ENCODE data around the gene SV2C. TPM values are rescaled to one million over a fixed set of nuclear protein-coding genes. Genes with fewer than 3 reads are reported as not detected.

Gene SV2C
- total RNA-seq, 1 experiment from 2014 or later: not detected

- ChIA-PET RAD21 (ENCODE audit: low non-redundant PET in 1 of 2, low total read pairs in 2 of 2, uncharacterized antibody in 2 of 2, unreplicated experiment in 2 of 2) (no interaction called here), CTCF (no interaction called here), POLR2A (interaction anchor here (0.8 kb wide), 1 partner anchor 14 kb away, joined by 3 read pairs; no protein-coding TSS in a partner anchor)
- peaks cover 7 to 27% of the 10 kb centered on the region in 2 experiments for H3K4me1 ChIP-seq (ENCODE audit: control insufficient read depth in 1 of 2, insufficient read depth in 2 of 2, low read length in 2 of 2)
- no peak overlapping the region for H3K9ac ChIP-seq (ENCODE audit: low read length)
- H3K4me3 ChIP-seq (replicated peaks in 1 of 2; ENCODE audit: low read depth in 1 of 2, low read length in 2 of 2): no peak overlapping the region
- TF ChIP-seq, protein P1, sequence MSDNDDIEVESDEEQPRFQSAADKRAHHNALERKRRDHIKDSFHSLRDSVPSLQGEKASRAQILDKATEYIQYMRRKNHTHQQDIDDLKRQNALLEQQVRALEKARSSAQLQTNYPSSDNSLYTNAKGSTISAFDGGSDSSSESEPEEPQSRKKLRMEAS (IDR thresholded peaks at IDR 0.05): no peak
- TF ChIP-seq SRF (IDR thresholded peaks at IDR 0.05; ENCODE audit: low read depth) (no peak), SIN3A (IDR thresholded peaks at IDR 0.05; ENCODE audit: low read depth) (no peak), CBX3 (IDR thresholded peaks at IDR 0.05; ENCODE audit: low read depth) (no peak), YY1 (IDR thresholded peaks at IDR 0.05; ENCODE audit: extremely low read depth, insufficient replicate concordance, low read depth, low read length) (no peak), FOSL1 (IDR thresholded peaks at IDR 0.05; ENCODE audit: low read depth) (no peak), EZH2phosphoT487 (IDR thresholded peaks at IDR 0.05; ENCODE audit: borderline replicate concordance) (no peak), ZBTB33 (IDR thresholded peaks at IDR 0.05; ENCODE audit: extremely low read depth, insufficient replicate concordance, low read length) (no peak), EGR1 (IDR thresholded peaks at IDR 0.05; ENCODE audit: low read depth) (no peak), POLR2AphosphoS5 (IDR thresholded peaks at IDR 0.05; ENCODE audit: low read depth, low read length) (no peak), RAD21 (IDR thresholded peaks at IDR 0.05; ENCODE audit: low read depth) (no peak), ZFX (IDR thresholded peaks at IDR 0.05) (no peak), TCF7L2 (IDR thresholded peaks at IDR 0.05; ENCODE audit: borderline replicate concordance, extremely low read depth, insufficient read depth, insufficient read length) (no peak), ELF1 (IDR thresholded peaks at IDR 0.05; ENCODE audit: borderline replicate concordance, low read depth) (no peak), SP1 (IDR thresholded peaks at IDR 0.05; ENCODE audit: low read depth) (no peak), POLR2A (IDR thresholded peaks at IDR 0.05; ENCODE audit: borderline replicate concordance, extremely low read depth, insufficient read depth, insufficient read length) (no peak), EZH2 (IDR thresholded peaks at IDR 0.05) (no peak)
- TF ChIP-seq, protein P2, sequence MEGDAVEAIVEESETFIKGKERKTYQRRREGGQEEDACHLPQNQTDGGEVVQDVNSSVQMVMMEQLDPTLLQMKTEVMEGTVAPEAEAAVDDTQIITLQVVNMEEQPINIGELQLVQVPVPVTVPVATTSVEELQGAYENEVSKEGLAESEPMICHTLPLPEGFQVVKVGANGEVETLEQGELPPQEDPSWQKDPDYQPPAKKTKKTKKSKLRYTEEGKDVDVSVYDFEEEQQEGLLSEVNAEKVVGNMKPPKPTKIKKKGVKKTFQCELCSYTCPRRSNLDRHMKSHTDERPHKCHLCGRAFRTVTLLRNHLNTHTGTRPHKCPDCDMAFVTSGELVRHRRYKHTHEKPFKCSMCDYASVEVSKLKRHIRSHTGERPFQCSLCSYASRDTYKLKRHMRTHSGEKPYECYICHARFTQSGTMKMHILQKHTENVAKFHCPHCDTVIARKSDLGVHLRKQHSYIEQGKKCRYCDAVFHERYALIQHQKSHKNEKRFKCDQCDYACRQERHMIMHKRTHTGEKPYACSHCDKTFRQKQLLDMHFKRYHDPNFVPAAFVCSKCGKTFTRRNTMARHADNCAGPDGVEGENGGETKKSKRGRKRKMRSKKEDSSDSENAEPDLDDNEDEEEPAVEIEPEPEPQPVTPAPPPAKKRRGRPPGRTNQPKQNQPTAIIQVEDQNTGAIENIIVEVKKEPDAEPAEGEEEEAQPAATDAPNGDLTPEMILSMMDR (IDR thresholded peaks at IDR 0.05 in 2 of 3, conservative IDR thresholded peaks at IDR 0.05 in 1 of 3; ENCODE audit: borderline replicate concordance in 1 of 3, insufficient read depth in 1 of 3, low read depth in 2 of 3, low read length in 2 of 3): no peak
- TF ChIP-seq, protein P3, sequence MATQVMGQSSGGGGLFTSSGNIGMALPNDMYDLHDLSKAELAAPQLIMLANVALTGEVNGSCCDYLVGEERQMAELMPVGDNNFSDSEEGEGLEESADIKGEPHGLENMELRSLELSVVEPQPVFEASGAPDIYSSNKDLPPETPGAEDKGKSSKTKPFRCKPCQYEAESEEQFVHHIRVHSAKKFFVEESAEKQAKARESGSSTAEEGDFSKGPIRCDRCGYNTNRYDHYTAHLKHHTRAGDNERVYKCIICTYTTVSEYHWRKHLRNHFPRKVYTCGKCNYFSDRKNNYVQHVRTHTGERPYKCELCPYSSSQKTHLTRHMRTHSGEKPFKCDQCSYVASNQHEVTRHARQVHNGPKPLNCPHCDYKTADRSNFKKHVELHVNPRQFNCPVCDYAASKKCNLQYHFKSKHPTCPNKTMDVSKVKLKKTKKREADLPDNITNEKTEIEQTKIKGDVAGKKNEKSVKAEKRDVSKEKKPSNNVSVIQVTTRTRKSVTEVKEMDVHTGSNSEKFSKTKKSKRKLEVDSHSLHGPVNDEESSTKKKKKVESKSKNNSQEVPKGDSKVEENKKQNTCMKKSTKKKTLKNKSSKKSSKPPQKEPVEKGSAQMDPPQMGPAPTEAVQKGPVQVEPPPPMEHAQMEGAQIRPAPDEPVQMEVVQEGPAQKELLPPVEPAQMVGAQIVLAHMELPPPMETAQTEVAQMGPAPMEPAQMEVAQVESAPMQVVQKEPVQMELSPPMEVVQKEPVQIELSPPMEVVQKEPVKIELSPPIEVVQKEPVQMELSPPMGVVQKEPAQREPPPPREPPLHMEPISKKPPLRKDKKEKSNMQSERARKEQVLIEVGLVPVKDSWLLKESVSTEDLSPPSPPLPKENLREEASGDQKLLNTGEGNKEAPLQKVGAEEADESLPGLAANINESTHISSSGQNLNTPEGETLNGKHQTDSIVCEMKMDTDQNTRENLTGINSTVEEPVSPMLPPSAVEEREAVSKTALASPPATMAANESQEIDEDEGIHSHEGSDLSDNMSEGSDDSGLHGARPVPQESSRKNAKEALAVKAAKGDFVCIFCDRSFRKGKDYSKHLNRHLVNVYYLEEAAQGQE (IDR thresholded peaks at IDR 0.05; ENCODE audit: low read depth): no peak
- TF ChIP-seq, protein P4, sequence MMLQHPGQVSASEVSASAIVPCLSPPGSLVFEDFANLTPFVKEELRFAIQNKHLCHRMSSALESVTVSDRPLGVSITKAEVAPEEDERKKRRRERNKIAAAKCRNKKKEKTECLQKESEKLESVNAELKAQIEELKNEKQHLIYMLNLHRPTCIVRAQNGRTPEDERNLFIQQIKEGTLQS (IDR thresholded peaks at IDR 0.05): no peak
- BruUV-seq (replicated peaks): no TSS peak
- H3K27me3 ChIP-seq (ENCODE audit: insufficient read depth, low read length): no peaks in the 10 kb centered on the region
- no peak overlapping the region for H3K4me2 ChIP-seq (ENCODE audit: low read length)
- no peaks in the 10 kb centered on the region for H4K20me1 ChIP-seq (ENCODE audit: insufficient read depth)
- no peak overlapping the region for H3K27ac ChIP-seq (ENCODE audit: low read depth, low read length)
- no peaks in the 10 kb centered on the region for H3K36me3 ChIP-seq (ENCODE audit: control insufficient read depth in 1 of 2, insufficient read depth in 2 of 2, low read length in 2 of 2)
- H3K9me2 ChIP-seq (ENCODE audit: insufficient read depth): no peaks in the 10 kb centered on the region
- intact Hi-C loops (cut with micrococcal nuclease): no loop called here
- no peaks in the 10 kb centered on the region for H3K9me3 ChIP-seq (ENCODE audit: control insufficient read depth in 1 of 2, insufficient read depth in 1 of 2, low read depth in 1 of 2, low read length in 2 of 2)
- no peak for ATAC-seq
- H3K79me2 ChIP-seq (ENCODE audit: insufficient read depth, low read length): no peaks in the 10 kb centered on the region
- no peak overlapping the region for H2AFZ ChIP-seq (ENCODE audit: low read depth, low read length, poor library complexity, severe bottlenecking)
- DNase-seq (ENCODE audit: low read depth, low spot score): no peak
Measured at GRCh38 chr5:76366596-76366995, 283.4 kb downstream of the SV2C start.

Data from HCT116 (cell line).